Small intestine (tissue), 7 donors: ENCODE results near the gene SLC5A12. TPM values are rescaled to one million over a fixed set of nuclear protein-coding genes. Genes with fewer than 3 reads are reported as not detected.

Source experiments
- DNase-seq, 2 donors: peaks; one replicate each; pipeline versions ENCODE4 v3.0.0 to v3.0.0-alpha.2; 2013
- FAIRE-seq: peaks from 2 replicates; lab custom pipeline; 2012; peaks lifted over from hg19 to GRCh38; lab: Jason Lieb, UNC
- H3K27ac ChIP-seq, 3 donors: one replicate each; pipeline ENCODE4 v1.5.1; 2013; ENCODE audit warnings: low read length in 2 of 3, mild to moderate bottlenecking in 2 of 3, control low read depth in 1 of 3, inconsistent platforms in 1 of 3, low read depth in 1 of 3, moderate library complexity in 1 of 3
- H3K27me3 ChIP-seq, 3 donors: one replicate each; pipeline ENCODE4 v1.6.1; 2013; ENCODE audit warnings: low read length in 3 of 3, inconsistent platforms in 1 of 3; ENCODE audit not compliant: control insufficient read depth in 3 of 3, insufficient read depth in 3 of 3
- H3K36me3 ChIP-seq, 3 donors: one replicate each; pipeline ENCODE4 v1.6.1; 2013; ENCODE audit warnings: low read length in 3 of 3, inconsistent platforms in 1 of 3, low read depth in 1 of 3, mild to moderate bottlenecking in 1 of 3, moderate library complexity in 1 of 3; ENCODE audit not compliant: control insufficient read depth in 3 of 3, insufficient read depth in 2 of 3
- H3K4me1 ChIP-seq, 3 donors: one replicate each; pipeline ENCODE4 v1.6.1; 2013; ENCODE audit warnings: low read length in 2 of 3, inconsistent platforms in 1 of 3, low read depth in 1 of 3, mild to moderate bottlenecking in 1 of 3, moderate library complexity in 1 of 3; ENCODE audit not compliant: control insufficient read depth in 3 of 3, insufficient read depth in 2 of 3
- H3K4me3 ChIP-seq, 3 donors: one replicate each; pipeline ENCODE4 v1.5.1; 2013; ENCODE audit warnings: low read length in 3 of 3, control low read depth in 1 of 3, inconsistent platforms in 1 of 3, low read depth in 1 of 3, mild to moderate bottlenecking in 1 of 3, moderate library complexity in 1 of 3
- H3K9me3 ChIP-seq, 2 donors: one replicate each; pipeline ENCODE4 v1.6.1; 2013; ENCODE audit warnings: low read depth in 1 of 2, low read length in 1 of 2; ENCODE audit not compliant: control insufficient read depth in 2 of 2, insufficient read depth in 1 of 2
- WGBS, 3 donors: extraction: QIAGEN DNeasy Blood & Tissue Kit; methylation state at CpG; one replicate each; pipeline ENCODE4 v1.1.7; 2013; 5-methylcytosine and 5-hydroxymethylcytosine counted together
- polyA plus RNA-seq, 4 donors: library from polyadenylated mRNA; stranded (reverse) in 3 of 4; unstranded in 1 of 4; fragments of 200-250 nt in 3 of 4; fragments of 120-200 nt in 1 of 4; gene quantifications; one replicate each; pipeline versions ENCODE4 v1.2.1 to v1.2.3, GENCODE V29; 2013
- donor health status: healthy with polysubstance abuse.
- donor health status: control.
- donor health status: control.
- donor health status: Bipolar disorder and iron deficiency.
- donor health status: healthy.

The SLC5A12 gene
- polyA plus RNA-seq, 4 donors = 3.1 to 232 (median 29.8) TPM

- H3K4me3 ChIP-seq = no peak overlapping the region
- peak; percentile 61 to 77 for DNase-seq
- 32 to 57% (median 54%) methylated on average over 4 of the region's 4 CpGs for WGBS, 3 donors
- H3K4me1 ChIP-seq = peaks cover 0 to 27% (median 2%) of the 10 kb centered on the region in 3 donors
- FAIRE-seq = peak; percentile 41
- H3K27ac ChIP-seq = peak overlapping the region in 1 of 3 donors; percentile 67
- no peaks in the 10 kb centered on the region for H3K36me3 ChIP-seq
- H3K27me3 ChIP-seq = no peaks in the 10 kb centered on the region
- peaks cover 0 to 6% of the 10 kb centered on the region in 2 donors for H3K9me3 ChIP-seq
These were observed 12.8 kb upstream of the SLC5A12 start for GRCh38 chr11:26734691-26735090.

GRCh38 chr11:26731084-26731456, 9.2 kb upstream of the SLC5A12 start:
- Histone ChIP-seq H3K36me3 (no peaks in the 10 kb centered on the region), H3K27ac (peak overlapping the region in 1 of 3 donors; percentile 73), H3K4me1 (peaks cover 0 to 27% (median 2%) of the 10 kb centered on the region in 3 donors), H3K27me3 (no peaks in the 10 kb centered on the region), H3K4me3 (no peak overlapping the region), H3K9me3 (peaks cover 0 to 6% of the 10 kb centered on the region in 2 donors)
- DNase-seq (no peak), FAIRE-seq (no peak)
- WGBS, 3 donors = 57 to 81% (median 78%) methylated on average over 1 of the region's 1 CpG

GRCh38 chr11:26730414-26731083, 8.7 kb upstream of the SLC5A12 start:
- peak; percentile 68 to 77 for DNase-seq
- no peaks in the 10 kb centered on the region for H3K27me3 ChIP-seq
- H3K4me3 ChIP-seq = no peak overlapping the region
- H3K9me3 ChIP-seq = peaks cover 0 to 6% of the 10 kb centered on the region in 2 donors
- FAIRE-seq = no peak
- WGBS, 3 donors = 11 to 28% (median 26%) methylated on average over 4 of the region's 4 CpGs
- peak overlapping the region in 1 of 3 donors; percentile 73 for H3K27ac ChIP-seq
- H3K4me1 ChIP-seq = peaks cover 0 to 27% (median 2%) of the 10 kb centered on the region in 3 donors
- H3K36me3 ChIP-seq = no peaks in the 10 kb centered on the region

- H3K4me1 ChIP-seq = peaks cover 0 to 22% (median 2%) of the 10 kb centered on the region in 3 donors
- 69 to 82% (median 69%) methylated on average over 1 of the region's 1 CpG for WGBS, 3 donors
- no peak overlapping the region for H3K27ac ChIP-seq
- no peaks in the 10 kb centered on the region for H3K27me3 ChIP-seq
- H3K9me3 ChIP-seq = peaks cover 0 to 6% of the 10 kb centered on the region in 2 donors
- no peak overlapping the region for H3K4me3 ChIP-seq
- H3K36me3 ChIP-seq = no peaks in the 10 kb centered on the region
- FAIRE-seq (no peak), DNase-seq (no peak)
These were observed 7.4 kb upstream of the SLC5A12 start for GRCh38 chr11:26729284-26729683.

- Histone ChIP-seq H3K9me3 (no peaks in the 10 kb centered on the region), H3K27me3 (no peaks in the 10 kb centered on the region), H3K4me1 (peaks cover 0 to 26% (median 2%) of the 10 kb centered on the region in 3 donors), H3K4me3 (no peak overlapping the region), H3K27ac (no peak overlapping the region), H3K36me3 (no peaks in the 10 kb centered on the region)
- DNase-seq (no peak), FAIRE-seq (no peak)
- WGBS, 3 donors = 75 to 83% (median 83%) methylated on average over 3 of the region's 3 CpGs
These were observed 5.1 kb upstream of the SLC5A12 start for GRCh38 chr11:26726960-26727359.

GRCh38 chr11:26719998-26720397, 1.9 kb downstream of the SLC5A12 start:
- DNase-seq (peak in 1 of 2 donors; percentile 37), FAIRE-seq (no peak)
- Histone ChIP-seq H3K36me3 (no peaks in the 10 kb centered on the region), H3K4me1 (peaks cover under 1 to 19% (median 3%) of the 10 kb centered on the region in 3 donors), H3K27ac (peak overlapping the region in 1 of 3 donors; percentile 83), H3K27me3 (no peaks in the 10 kb centered on the region), H3K9me3 (no peaks in the 10 kb centered on the region), H3K4me3 (peak overlapping the region in 2 of 3 donors; percentile 42 to 48)
- WGBS, 3 donors = 57 to 76% (median 71%) methylated on average over 2 of the region's 2 CpGs

- WGBS, 3 donors = 73 to 87% (median 85%) methylated on average over 2 of the region's 2 CpGs
- Histone ChIP-seq H3K4me3 (peak overlapping the region in 2 of 3 donors; percentile 42 to 48), H3K27me3 (no peaks in the 10 kb centered on the region), H3K27ac (peak overlapping the region in 2 of 3 donors; percentile 41 to 83), H3K36me3 (no peaks in the 10 kb centered on the region), H3K9me3 (no peaks in the 10 kb centered on the region), H3K4me1 (peaks cover 3 to 21% (median 3%) of the 10 kb centered on the region in 3 donors)
- DNase-seq (peak in 1 of 2 donors; percentile 36), FAIRE-seq (no peak)
These were observed 2.4 kb downstream of the SLC5A12 start for GRCh38 chr11:26719289-26719973.

GRCh38 chr11:26717771-26718170, 4.1 kb downstream of the SLC5A12 start:
- no peaks in the 10 kb centered on the region for H3K9me3 ChIP-seq
- H3K4me3 ChIP-seq = peak overlapping the region in 2 of 3 donors; percentile 35 to 42
- no peaks in the 10 kb centered on the region for H3K27me3 ChIP-seq
- FAIRE-seq = no peak
- H3K27ac ChIP-seq = peak overlapping the region in 2 of 3 donors; percentile 14 to 83
- peaks cover 3 to 20% (median 3%) of the 10 kb centered on the region in 3 donors for H3K4me1 ChIP-seq
- H3K36me3 ChIP-seq = no peaks in the 10 kb centered on the region
- DNase-seq = peak; percentile 52 to 79
